C4-2B (cell line): ENCODE measurements around the gene CELA1.
A peak's percentile ranks its signal among the peaks of the same experiment; 100 is the strongest.

Experiments used
- CTCF ChIP-seq: fragments of 450-650 bp; conservative IDR thresholded peaks from 2 replicates; pipeline ENCODE4 v1.5.1; 2017; ENCODE audit warnings: mild to moderate bottlenecking
- ZFX ChIP-seq: fragments of 450-650 bp; IDR thresholded peaks from 2 replicates; pipeline ENCODE4 v1.6.1; 2017

DNA sequence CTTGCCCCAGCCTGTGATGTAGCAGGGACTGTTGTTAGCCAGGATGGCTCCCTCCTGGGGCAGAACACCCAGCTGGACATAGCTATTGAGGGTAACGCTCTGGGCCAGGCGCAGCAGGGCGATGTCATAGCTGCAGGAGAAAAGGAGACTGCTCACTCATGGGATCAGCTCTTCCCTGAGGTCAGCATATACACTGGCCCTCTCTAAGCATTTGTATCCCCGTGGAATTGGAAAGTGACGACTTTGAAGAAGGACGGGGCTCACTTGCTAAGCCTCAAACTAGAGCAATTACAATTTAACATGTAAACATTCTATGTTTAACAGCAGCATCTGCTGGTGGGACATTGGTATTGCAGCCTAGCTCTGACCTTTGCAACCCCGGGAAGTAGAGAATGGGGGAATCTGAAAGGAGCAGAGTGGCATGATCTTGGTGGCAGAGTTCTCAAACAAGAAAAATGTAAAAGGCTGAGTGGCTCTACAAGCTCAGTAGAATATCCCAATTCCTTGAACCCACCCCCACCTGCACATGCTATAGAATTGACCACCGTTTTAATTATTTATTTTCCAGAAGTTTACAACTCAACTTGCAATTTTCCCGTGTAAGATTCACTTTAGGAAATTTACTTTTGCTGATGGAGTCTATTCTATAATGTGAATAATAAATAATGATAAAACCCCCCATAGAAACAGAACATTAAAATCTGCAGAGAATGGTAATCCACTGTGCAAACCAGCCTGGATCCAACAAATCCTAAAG is 5.0 kb downstream of the CELA1 start:
- TF ChIP-seq CTCF (peak; percentile 98), ZFX (no peak)
